ENCODE measurements around the gene XRCC2.

GRCh38 chr7:152677808-152678670 lies 2.1 kb upstream of the XRCC2 start:
- TF ChIP-seq CTCF (conservative IDR thresholded peaks at IDR 0.05; ENCODE audit: low read depth in 2 of 2) (no peak), EZH2 (IDR thresholded peaks at IDR 0.05; ENCODE audit: low read depth, unreplicated experiment) (no peak), CREB1 (CRISPR knock-in tag; IDR thresholded peaks at IDR 0.05; ENCODE audit: low read depth) (no peak), NANOG (IDR thresholded peaks at IDR 0.05; ENCODE audit: borderline replicate concordance) (no peak), EZH2phosphoT487 (IDR thresholded peaks at IDR 0.05; ENCODE audit: unreplicated experiment) (no peak), POLR2AphosphoS5 (IDR thresholded peaks at IDR 0.05; ENCODE audit: low read depth) (no peak), REST (IDR thresholded peaks at IDR 0.05; ENCODE audit: unreplicated experiment) (no peak), JUNB (IDR thresholded peaks at IDR 0.05; ENCODE audit: unreplicated experiment) (no peak)

Data from GM23338 (cell line).